Esophagus muscularis mucosa (tissue), 4 donors: ENCODE results near the gene KCNB1. TPM values are rescaled to one million over a fixed set of nuclear protein-coding genes. Genes with fewer than 3 reads are reported as not detected.

Experiments used
- DNase-seq: peaks from one replicate; pipeline ENCODE4 v3.0.0-alpha.2; 2017; ENCODE audit errors: extremely low spot score
- H3K27ac ChIP-seq, 4 donors: fragments of 200-600 bp; sonication (generic); replicated peaks in 1 of 4; 1 replicate in 3 of 4; 2 replicates in 1 of 4; pipeline ENCODE4 v1.5.1; 2016 to 2019; ENCODE audit warnings: mild to moderate bottlenecking in 1 of 4
- H3K27me3 ChIP-seq, 4 donors: fragments of 200-600 bp; sonication (generic); one replicate each; pipeline versions ENCODE4 v1.5.1 to v1.6.0; 2016 to 2019
- H3K36me3 ChIP-seq, 4 donors: fragments of 200-600 bp; sonication (generic); one replicate each; pipeline ENCODE4 v1.5.1; 2016 to 2019
- H3K4me1 ChIP-seq, 4 donors: fragments of 200-600 bp; sonication (generic); one replicate each; pipeline ENCODE4 v1.5.1; 2016 to 2019
- H3K4me3 ChIP-seq, 4 donors: fragments of 200-600 bp; sonication (generic); 1 replicate in 2 of 4; 2 replicates in 2 of 4; pipeline ENCODE4 v1.5.1; 2016 to 2019; ENCODE audit warnings: mild to moderate bottlenecking in 4 of 4, moderate library complexity in 1 of 4
- H3K9me3 ChIP-seq, 4 donors: fragments of 200-600 bp; sonication (generic); 1 replicate in 3 of 4; 2 replicates in 1 of 4; pipeline ENCODE4 v1.5.1; 2016 to 2019
- CTCF ChIP-seq, 3 experiments: fragments of 200-600 bp in 2 of 3; fragments of 450-650 bp in 1 of 3; sonication (generic) in 2 of 3; IDR thresholded peaks; one replicate each; pipeline ENCODE4 v1.5.1; 2017 to 2019; ENCODE audit warnings: antibody characterized with exemption in 3 of 3, mild to moderate bottlenecking in 2 of 3, moderate library complexity in 1 of 3
- EP300 ChIP-seq: sonication (generic); formaldehyde crosslinking; IDR thresholded peaks from one replicate; pipeline ENCODE4 v1.6.1; 2017; ENCODE audit warnings: antibody characterized with exemption
- POLR2A ChIP-seq: fragments of 450-650 bp; IDR thresholded peaks from one replicate; pipeline ENCODE4 v1.6.1; 2017; ENCODE audit warnings: antibody characterized with exemption, moderate library complexity, mild to moderate bottlenecking, low read depth
- POLR2AphosphoS5 ChIP-seq, 2 donors: sonication (generic); formaldehyde crosslinking; IDR thresholded peaks; one replicate each; pipeline ENCODE4 v1.6.1; 2017; ENCODE audit warnings: antibody characterized with exemption in 2 of 2
- WGBS: methylation state at CpG from one replicate; pipeline ENCODE4 v1.1.5; 2018; 5-methylcytosine and 5-hydroxymethylcytosine counted together
- intact Hi-C: fragments of 100-400 bp; cut with DNase I; formaldehyde crosslinking; loops from one replicate; pipeline ENCODE4 v1.15.1; 2023
- total RNA-seq, 4 donors: library from RNA; depleted of rRNA; stranded (reverse); fragments of >200 nt; gene quantifications; one replicate each; pipeline versions ENCODE4 v1.1.0 to v1.2.1, GENCODE V29; 2016

KCNB1 gene
- total RNA-seq, 4 donors from 2014 or later: 32.3 to 55.5 (median 51.9) TPM

GRCh38 chr20:49432550-49432949 is 49.9 kb downstream of the KCNB1 start:
- peaks cover 6 to 42% (median 31%) of the 10 kb centered on the region in 4 donors for H3K4me1 ChIP-seq
- 85% methylated on average over 3 of the region's 3 CpGs for WGBS

GRCh38 chr20:49431329-49431728 is 51.1 kb downstream of the KCNB1 start:
- no peak for DNase-seq
- Histone ChIP-seq H3K4me3 (no peak overlapping the region), H3K36me3 (peaks cover 0 to 4% (median 0%) of the 10 kb centered on the region in 4 donors), H3K27me3 (no peaks in the 10 kb centered on the region), H3K27ac (no peak overlapping the region), H3K9me3 (no peaks in the 10 kb centered on the region), H3K4me1 (peaks cover 15 to 54% (median 43%) of the 10 kb centered on the region in 4 donors)
- TF ChIP-seq POLR2A: no peak
- no peak for TF ChIP-seq POLR2AphosphoS5 (IDR thresholded peaks at IDR 0.05)
- TF ChIP-seq EP300: no peak
- no peak for TF ChIP-seq CTCF (IDR thresholded peaks at IDR 0.05)
- WGBS: 67% methylated on average over 4 of the region's 4 CpGs
- intact Hi-C loops: no loop called here

More at GRCh38 chr20:49432550-49432949, 49.9 kb downstream of the KCNB1 start:
- Histone ChIP-seq H3K4me3 (no peak overlapping the region), H3K36me3 (peaks cover 0 to 10% (median 0%) of the 10 kb centered on the region in 4 donors), H3K27ac (peak overlapping the region in 2 of 4 donors; percentile 13 to 36), H3K27me3 (no peaks in the 10 kb centered on the region), H3K9me3 (no peaks in the 10 kb centered on the region)
- intact Hi-C loops: no loop called here
- no peak for TF ChIP-seq POLR2AphosphoS5 (IDR thresholded peaks at IDR 0.05)
- TF ChIP-seq CTCF (IDR thresholded peaks at IDR 0.05): no peak
- TF ChIP-seq POLR2A: no peak
- no peak for TF ChIP-seq EP300
- DNase-seq: no peak

- 97% methylated on average over 2 of the region's 2 CpGs for WGBS
- intact Hi-C loops: no loop called here
These were observed 52.1 kb downstream of the KCNB1 start for GRCh38 chr20:49430320-49430719.

GRCh38 chr20:49427751-49428518 is 54.5 kb downstream of the KCNB1 start:
- TF ChIP-seq POLR2AphosphoS5 (IDR thresholded peaks at IDR 0.05) (peak; percentile 14 to 35), EP300 (no peak)
- no peaks in the 10 kb centered on the region for H3K27me3 ChIP-seq
- peaks cover 26 to 59% (median 51%) of the 10 kb centered on the region in 4 donors for H3K4me1 ChIP-seq
- no peaks in the 10 kb centered on the region for H3K9me3 ChIP-seq
- H3K36me3 ChIP-seq: no peaks in the 10 kb centered on the region
- WGBS: 31% methylated on average over 13 of the region's 13 CpGs
- intact Hi-C loops: no loop called here
- H3K4me3 ChIP-seq: no peak overlapping the region
- DNase-seq: no peak
- peak overlapping the region; percentile 75 to 91 (median 80) for H3K27ac ChIP-seq

More at GRCh38 chr20:49430320-49430719, 52.1 kb downstream of the KCNB1 start:
- Histone ChIP-seq H3K27ac (peak overlapping the region in 1 of 4 donors; percentile 91), H3K4me1 (peaks cover 15 to 54% (median 51%) of the 10 kb centered on the region in 4 donors), H3K27me3 (no peaks in the 10 kb centered on the region), H3K4me3 (no peak overlapping the region), H3K36me3 (no peaks in the 10 kb centered on the region), H3K9me3 (no peaks in the 10 kb centered on the region)
- DNase-seq: no peak
- TF ChIP-seq EP300: no peak

- no peak for TF ChIP-seq CTCF (IDR thresholded peaks at IDR 0.05)
- TF ChIP-seq POLR2AphosphoS5 (IDR thresholded peaks at IDR 0.05): peak in 1 of 2 donors; percentile 23
- Histone ChIP-seq H3K27me3 (no peaks in the 10 kb centered on the region), H3K9me3 (no peaks in the 10 kb centered on the region), H3K36me3 (no peaks in the 10 kb centered on the region), H3K27ac (peak overlapping the region; percentile 75 to 91 (median 80)), H3K4me1 (peaks cover 33 to 62% (median 55%) of the 10 kb centered on the region in 4 donors), H3K4me3 (no peak overlapping the region)
- no CpG with 5 or more reads among the region's 1 CpG for WGBS
- no peak for DNase-seq
- intact Hi-C loops: no loop called here
These were observed 55.6 kb downstream of the KCNB1 start for GRCh38 chr20:49426873-49427272.
